Measurements from ENCODE around the gene TSEN15.

Gene TSEN15

GRCh38 chr1:184118046-184118445, 66.5 kb downstream of the TSEN15 start:
- DNase-seq (ENCODE audit: low read depth, low spot score), result peak; percentile 90
- in situ Hi-C loops (cut with HindIII; ENCODE audit: low sequenced_read_pairs), result no loop called here
- no peak overlapping the region for H3K4me3 ChIP-seq (ENCODE audit: low read depth, low read length)
- TF ChIP-seq, protein P1, sequence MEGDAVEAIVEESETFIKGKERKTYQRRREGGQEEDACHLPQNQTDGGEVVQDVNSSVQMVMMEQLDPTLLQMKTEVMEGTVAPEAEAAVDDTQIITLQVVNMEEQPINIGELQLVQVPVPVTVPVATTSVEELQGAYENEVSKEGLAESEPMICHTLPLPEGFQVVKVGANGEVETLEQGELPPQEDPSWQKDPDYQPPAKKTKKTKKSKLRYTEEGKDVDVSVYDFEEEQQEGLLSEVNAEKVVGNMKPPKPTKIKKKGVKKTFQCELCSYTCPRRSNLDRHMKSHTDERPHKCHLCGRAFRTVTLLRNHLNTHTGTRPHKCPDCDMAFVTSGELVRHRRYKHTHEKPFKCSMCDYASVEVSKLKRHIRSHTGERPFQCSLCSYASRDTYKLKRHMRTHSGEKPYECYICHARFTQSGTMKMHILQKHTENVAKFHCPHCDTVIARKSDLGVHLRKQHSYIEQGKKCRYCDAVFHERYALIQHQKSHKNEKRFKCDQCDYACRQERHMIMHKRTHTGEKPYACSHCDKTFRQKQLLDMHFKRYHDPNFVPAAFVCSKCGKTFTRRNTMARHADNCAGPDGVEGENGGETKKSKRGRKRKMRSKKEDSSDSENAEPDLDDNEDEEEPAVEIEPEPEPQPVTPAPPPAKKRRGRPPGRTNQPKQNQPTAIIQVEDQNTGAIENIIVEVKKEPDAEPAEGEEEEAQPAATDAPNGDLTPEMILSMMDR (IDR thresholded peaks at IDR 0.05; ENCODE audit: low read depth, low read length), result no peak

Data from astrocyte of the spinal cord (primary cell).